GM19468 (cell line): Measurements from ENCODE around the gene SRGAP1.
"Not testable (repeated sequence)": the region's sequence is repeated elsewhere in the genome, so short reads cannot be mapped to it uniquely, and the experiment has no call there.

Source experiments
- ATAC-seq: cut with Tn5 transposase; IDR thresholded peaks from one replicate; pipeline ENCODE4 v1.9.1; 2021; ENCODE audit warnings: mild to moderate bottlenecking, moderate library complexity, moderate number of reproducible peaks; ENCODE audit not compliant: unreplicated experiment; ENCODE audit errors: extremely low read depth

Gene SRGAP1

GRCh38 chr12:64064240-64064639, 219.7 kb downstream of the SRGAP1 start:
- ATAC-seq = no peak

DNA sequence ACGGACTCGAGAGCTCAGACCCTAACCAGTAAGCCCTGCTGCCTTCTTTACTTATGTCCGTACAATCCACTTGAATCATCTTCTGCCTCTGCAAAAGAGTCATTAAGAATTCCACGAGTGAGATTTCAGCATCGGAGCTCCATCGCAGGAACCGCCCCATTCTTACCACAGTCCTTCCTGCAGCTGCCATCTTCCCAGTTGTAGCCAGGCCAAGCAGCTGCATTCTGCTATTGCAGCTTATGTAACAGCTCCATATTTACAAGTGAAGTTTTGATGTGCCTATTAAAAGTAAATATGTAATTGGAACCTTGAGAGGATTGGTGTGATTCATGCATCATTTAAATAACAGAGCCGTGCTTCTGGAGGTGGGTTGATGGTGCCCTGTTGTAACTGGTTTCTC, 220.2 kb downstream of the SRGAP1 start:
- ATAC-seq = no peak

- no peak for ATAC-seq
Measured at GRCh38 chr12:64065881-64066451, 221.5 kb downstream of the SRGAP1 start.

DNA sequence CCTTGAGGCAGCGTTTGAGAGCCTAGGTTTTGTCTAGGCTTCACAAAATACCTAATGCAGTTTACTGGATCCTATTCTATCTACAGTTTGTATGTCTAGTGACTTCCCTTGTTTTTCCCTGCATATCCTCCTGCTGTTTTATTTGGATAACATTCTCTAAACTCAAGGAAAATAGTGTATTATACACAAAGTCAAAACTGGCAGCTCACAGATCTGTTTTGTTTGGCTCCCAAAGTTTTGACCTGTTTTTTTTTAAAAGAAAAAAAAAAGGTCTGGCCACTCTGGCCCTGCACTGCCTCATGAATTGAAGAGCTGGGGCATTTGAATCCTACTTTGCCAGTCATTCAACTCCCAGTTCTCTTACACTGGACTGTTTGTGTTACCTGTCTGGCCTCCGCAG, 222.3 kb downstream of the SRGAP1 start:
- ATAC-seq = no peak

GRCh38 chr12:64070454-64070853, 226.0 kb downstream of the SRGAP1 start:
- ATAC-seq = no peak

GRCh38 chr12:64072916-64073575, 228.5 kb downstream of the SRGAP1 start:
- no peak for ATAC-seq

GRCh38 chr12:64076565-64076964, 232.1 kb downstream of the SRGAP1 start:
- ATAC-seq = not testable (repeated sequence)

- no peak for ATAC-seq
Measured at GRCh38 chr12:64077922-64078321, 233.4 kb downstream of the SRGAP1 start.

- no peak for ATAC-seq
Measured at GRCh38 chr12:64080319-64081007, 236.0 kb downstream of the SRGAP1 start.

DNA sequence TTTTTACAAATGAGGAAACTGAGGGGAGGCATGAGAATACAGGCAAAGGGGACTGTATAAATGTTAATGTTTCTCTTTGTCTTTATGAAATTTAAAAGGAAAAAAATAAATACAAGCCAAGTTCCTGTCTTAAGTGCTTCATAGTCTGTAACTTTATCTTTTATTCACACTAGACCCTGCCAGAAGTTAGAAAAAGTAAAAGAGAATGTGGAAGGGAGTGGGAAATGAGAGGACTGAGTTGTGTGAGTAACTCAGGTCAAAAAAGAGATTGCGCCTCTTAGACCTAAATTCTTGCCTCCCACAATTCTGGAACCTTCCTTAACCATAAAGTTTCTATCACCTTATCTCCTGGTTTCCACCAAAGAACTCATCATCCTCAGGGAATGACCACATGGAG, 236.5 kb downstream of the SRGAP1 start:
- no peak for ATAC-seq

DNA sequence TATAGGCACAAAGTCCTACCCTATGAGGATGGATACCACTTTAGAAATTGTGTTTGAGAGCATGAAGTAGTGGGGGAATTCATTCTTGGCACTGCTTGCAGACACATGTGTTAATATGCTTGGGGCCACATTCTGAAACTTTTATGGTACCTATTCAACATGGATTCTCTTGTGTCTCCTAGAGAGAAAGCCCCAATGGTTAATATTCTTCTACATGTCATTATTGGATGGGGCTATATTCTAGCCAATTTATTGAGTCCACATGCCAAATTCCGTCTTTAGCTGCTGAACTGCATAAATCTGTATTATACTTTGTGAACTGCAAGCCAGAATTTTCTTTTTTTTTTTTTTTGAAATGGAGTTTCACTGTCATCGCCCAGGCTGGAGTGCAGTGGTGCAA, 237.6 kb downstream of the SRGAP1 start:
- ATAC-seq = no peak

- ATAC-seq = no peak
Measured at GRCh38 chr12:64082866-64083268, 238.4 kb downstream of the SRGAP1 start.

DNA sequence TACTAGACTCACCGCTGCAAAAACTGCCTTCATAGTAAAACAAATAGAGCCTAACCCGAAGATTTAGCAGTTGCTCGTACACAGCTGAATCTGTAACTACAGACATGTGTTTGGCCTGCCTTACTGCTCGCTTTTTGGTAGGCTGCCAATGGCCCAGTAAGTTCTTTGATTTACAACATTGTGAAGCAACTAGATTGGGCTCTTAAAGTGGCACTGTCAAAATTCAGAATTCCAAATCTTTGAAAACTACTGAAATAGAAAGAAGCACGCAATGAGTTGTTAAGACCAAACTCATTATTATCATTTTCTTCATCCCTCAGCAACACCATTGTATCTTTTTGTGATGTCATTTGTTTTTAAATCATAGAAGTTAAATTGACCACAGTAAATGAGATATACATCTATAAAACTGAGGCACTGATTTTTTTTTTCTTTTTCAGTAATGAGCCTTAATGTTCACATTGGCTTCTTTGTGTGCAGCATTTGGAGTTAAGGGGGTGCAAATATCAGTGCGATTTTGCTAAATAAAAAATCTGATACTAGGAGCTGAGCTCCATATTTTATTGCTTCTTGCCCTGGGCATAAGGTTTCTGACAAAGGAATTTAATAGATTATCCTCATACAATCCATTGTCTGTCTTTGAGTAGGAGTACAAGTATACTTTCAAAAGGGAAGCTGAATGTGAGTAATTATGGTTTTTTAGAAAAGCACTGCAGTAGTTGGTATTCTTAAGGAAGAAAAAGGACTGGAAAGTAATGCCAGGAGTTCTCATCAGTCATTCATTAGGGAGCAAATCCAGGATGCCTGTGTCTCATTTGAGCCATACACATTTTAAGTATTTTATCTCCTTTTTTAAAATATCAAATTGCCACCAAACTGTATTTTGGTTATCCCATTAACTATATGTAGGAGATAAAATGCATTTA, 239.0 kb downstream of the SRGAP1 start:
- ATAC-seq = no peak

GRCh38 chr12:64085154-64085553, 240.7 kb downstream of the SRGAP1 start:
- no peak for ATAC-seq

GRCh38 chr12:64085996-64086395, 241.5 kb downstream of the SRGAP1 start:
- ATAC-seq = no peak

DNA sequence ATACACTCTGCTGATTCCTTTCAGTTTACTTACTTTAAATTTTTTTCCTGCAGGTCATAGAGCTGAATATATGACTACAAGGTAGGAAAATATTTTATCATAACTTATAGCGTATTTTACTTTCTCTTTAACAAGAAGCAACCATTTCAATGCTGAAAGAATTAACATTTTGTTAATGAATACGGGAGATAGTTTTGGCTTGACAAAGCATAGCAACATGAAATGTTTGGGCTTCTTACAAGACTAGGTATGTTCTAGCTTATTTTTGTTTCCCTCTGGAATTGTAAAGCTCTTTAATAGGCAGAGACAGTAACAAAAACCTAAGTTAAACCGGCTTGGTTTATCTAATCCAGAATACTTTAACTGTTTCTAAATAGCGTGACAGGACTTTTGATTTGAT, 242.4 kb downstream of the SRGAP1 start:
- no peak for ATAC-seq

DNA sequence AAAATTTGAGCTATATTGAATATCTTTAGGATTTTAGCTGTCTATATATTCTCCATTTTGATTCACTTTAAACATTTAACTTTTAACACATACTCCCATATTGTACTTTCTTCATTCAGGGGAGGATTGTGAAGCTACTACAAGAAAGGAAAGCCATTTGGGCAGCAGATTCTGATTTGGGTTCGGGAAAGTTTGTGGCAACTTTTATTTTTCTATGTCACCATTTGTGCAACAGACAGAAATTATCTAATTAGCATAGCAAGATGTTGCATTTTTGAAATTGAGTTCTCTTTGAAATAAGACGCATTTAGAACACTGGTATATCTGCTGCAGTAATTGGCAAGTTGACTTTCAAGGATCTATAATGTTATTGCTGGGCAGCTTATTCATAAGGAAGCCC, 243.3 kb downstream of the SRGAP1 start:
- no peak for ATAC-seq

DNA sequence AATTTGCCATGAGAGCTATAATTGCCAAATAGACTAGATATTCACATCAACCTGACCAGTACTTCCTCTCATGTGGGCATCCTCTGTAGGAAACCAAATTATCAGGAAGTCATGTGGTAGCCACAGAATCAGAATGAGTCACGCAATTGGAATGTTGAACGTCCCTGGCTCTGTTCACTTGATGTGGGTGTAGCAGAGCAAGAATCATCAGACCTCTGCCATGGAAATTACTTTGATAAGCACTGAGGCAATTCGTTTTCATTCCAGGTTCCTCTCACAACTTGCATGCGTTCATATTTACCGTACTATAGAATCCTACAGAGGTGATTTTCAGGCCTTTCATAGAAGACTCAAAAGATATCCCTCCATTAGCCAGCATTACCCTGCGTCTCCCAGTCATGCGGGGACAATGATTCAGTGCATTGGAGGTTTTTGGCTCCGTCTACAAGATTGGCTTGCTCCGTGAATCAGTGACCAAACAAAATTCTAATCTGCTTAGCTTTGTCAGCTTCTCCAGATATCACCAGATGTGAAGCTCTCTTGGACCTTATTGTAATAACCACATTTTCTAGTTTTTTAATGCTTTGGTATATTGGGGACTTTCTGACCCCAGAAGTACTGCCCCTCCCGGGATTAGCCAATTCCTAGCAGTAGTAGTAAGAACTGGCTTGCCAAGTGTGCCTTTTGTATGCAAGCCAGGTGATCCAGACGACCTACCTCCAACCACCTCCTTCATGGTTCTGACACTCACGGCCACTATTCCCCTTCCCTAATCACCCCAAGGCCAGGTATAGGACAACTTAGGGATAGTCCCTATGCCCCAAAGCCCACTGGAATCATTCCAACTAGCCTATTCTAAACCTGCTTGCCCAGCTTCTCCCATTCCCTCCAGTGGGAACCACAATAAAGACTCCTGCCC, 244.2 kb downstream of the SRGAP1 start:
- ATAC-seq = no peak

DNA sequence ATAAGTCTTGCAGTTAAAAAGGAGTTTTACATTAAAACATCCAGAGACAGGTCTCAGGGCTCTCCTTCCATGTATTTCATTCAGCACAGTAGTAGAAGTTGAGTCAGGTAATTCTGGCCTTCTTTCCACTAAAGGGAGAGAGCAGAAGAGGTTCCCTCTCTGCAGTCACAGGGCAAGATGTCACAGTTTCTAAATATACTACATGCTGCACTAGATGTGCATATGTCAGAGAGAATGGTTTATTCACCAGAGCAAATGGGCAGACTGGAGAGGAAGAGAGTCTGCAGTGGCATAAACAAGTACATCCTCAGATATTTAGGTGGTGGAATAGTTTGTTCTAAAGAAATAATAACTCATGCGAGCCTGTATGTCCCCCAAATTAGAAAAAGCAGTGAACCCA, 245.5 kb downstream of the SRGAP1 start:
- ATAC-seq = no peak

DNA sequence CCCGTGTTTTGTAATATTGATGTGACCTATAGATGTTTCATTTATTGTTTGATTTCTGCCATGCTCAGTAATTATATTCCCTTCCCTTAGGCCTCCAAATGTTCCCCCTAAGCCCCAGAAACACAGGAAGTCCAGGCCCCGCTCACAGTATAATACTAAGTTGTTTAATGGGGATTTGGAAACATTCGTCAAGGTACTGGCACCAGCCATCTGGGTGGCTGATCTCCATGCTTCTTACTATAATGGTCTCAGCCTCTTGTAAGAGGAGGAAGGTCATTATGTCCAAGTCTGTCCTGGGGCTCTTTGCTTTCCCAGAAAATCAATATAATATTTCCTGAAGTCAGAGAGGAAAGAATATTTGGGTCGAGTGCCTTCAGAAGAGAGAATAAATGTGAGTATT, 246.7 kb downstream of the SRGAP1 start:
- no peak for ATAC-seq
